Keratinocyte (primary cell): ENCODE measurements around the gene IL21R. TPM values are rescaled to one million over a fixed set of nuclear protein-coding genes. Genes with fewer than 3 reads are reported as not detected.

Experiments used
- DNase-seq: peaks from one replicate; pipeline ENCODE4 v3.0.0-alpha.2; 2011; ENCODE audit warnings: low read depth, missing footprints, low spot score
- FAIRE-seq: peaks from 2 replicates; lab custom pipeline; 2011; peaks lifted over from hg19 to GRCh38; lab: Jason Lieb, UNC
- H2AFZ ChIP-seq: 2 replicates; pipeline ENCODE4 v1.6.0; 2012; ENCODE audit warnings: low read length, control low read depth, inconsistent platforms; ENCODE audit not compliant: control insufficient read depth
- H3K27ac ChIP-seq: 2 replicates; pipeline ENCODE4 v1.5.1; 2011; ENCODE audit warnings: low read length; ENCODE audit not compliant: control insufficient read depth, insufficient read depth
- H3K27me3 ChIP-seq: 3 replicates; pipeline ENCODE4 v1.6.0; 2011; ENCODE audit warnings: low read length; ENCODE audit not compliant: control insufficient read depth, insufficient read depth; ENCODE audit errors: extremely low read depth
- H3K36me3 ChIP-seq, 2 experiments: 2 replicates in 1 of 2; 3 replicates in 1 of 2; pipeline ENCODE4 v1.5.1; 2011; ENCODE audit warnings: low read length in 2 of 2, mild to moderate bottlenecking in 1 of 2; ENCODE audit not compliant: control insufficient read depth in 2 of 2, insufficient read depth in 2 of 2; ENCODE audit errors: extremely low read depth in 1 of 2
- H3K4me1 ChIP-seq: 3 replicates; pipeline ENCODE4 v1.5.1; 2011; ENCODE audit warnings: low read length; ENCODE audit not compliant: control insufficient read depth, insufficient read depth; ENCODE audit errors: extremely low read depth
- H3K4me2 ChIP-seq: 3 replicates; pipeline ENCODE4 v1.6.0; 2011; ENCODE audit warnings: low read depth, low read length; ENCODE audit not compliant: control insufficient read depth, insufficient read depth; ENCODE audit errors: extremely low read depth
- H3K4me3 ChIP-seq, 3 experiments: fragments of 200-600 bp in 1 of 3; sonication (generic) in 1 of 3; 2 replicates in 2 of 3; 3 replicates in 1 of 3; pipeline ENCODE4 v1.5.1; 2011 to 2016; ENCODE audit warnings: low read length in 3 of 3, mild to moderate bottlenecking in 3 of 3, control low read depth in 2 of 3, inconsistent platforms in 1 of 3, low read depth in 1 of 3, mixed read lengths in 1 of 3, mixed run types in 1 of 3, moderate library complexity in 1 of 3; ENCODE audit not compliant: control insufficient read depth in 2 of 3, insufficient read depth in 2 of 3; ENCODE audit errors: extremely low read depth in 1 of 3
- H3K79me2 ChIP-seq: 2 replicates; pipeline ENCODE4 v1.6.0; 2012; ENCODE audit warnings: low read length; ENCODE audit not compliant: control insufficient read depth, insufficient read depth
- H3K9ac ChIP-seq: 3 replicates; pipeline ENCODE4 v1.6.0; 2011; ENCODE audit warnings: low read length; ENCODE audit not compliant: control insufficient read depth, insufficient read depth; ENCODE audit errors: extremely low read depth
- H3K9me1 ChIP-seq: 3 replicates; pipeline ENCODE4 v1.6.0; 2011; ENCODE audit warnings: low read length; ENCODE audit not compliant: control insufficient read depth, insufficient read depth; ENCODE audit errors: extremely low read depth
- H3K9me3 ChIP-seq: 2 replicates; pipeline ENCODE4 v1.5.1; 2012; ENCODE audit warnings: low read depth, low read length; ENCODE audit not compliant: control insufficient read depth
- H4K20me1 ChIP-seq: 3 replicates; pipeline ENCODE4 v1.6.0; 2011; ENCODE audit warnings: low read length; ENCODE audit not compliant: control insufficient read depth, insufficient read depth; ENCODE audit errors: extremely low read depth
- EZH2 ChIP-seq: IDR thresholded peaks from one replicate; pipeline ENCODE4 v1.6.1; 2012; ENCODE audit warnings: inconsistent platforms, mild to moderate bottlenecking, low read length, moderate library complexity
- dilution Hi-C: fragments of 300-500 bp; cut with MboI; formaldehyde crosslinking; loops from one replicate; pipeline ENCODE4 v1.7.0; 2020; ENCODE audit warnings: low sequenced_read_pairs; ENCODE audit not compliant: extremely low pct_ligation_motif_present
- polyA plus RNA-seq, 5 experiments: library from polyadenylated mRNA; depleted of rRNA in 3 of 5; stranded (reverse) in 3 of 5; stranded (forward) in 1 of 5; unstranded in 1 of 5; fragments of >200 nt; gene quantifications; 1 replicate in 1 of 5; 2 replicates in 3 of 5; 3 replicates in 1 of 5; pipeline versions ENCODE4 v1.2.1 to v1.2.3, GENCODE V29; 2011 to 2012; ENCODE audit warnings: missing spikeins in 2 of 5, low read depth in 1 of 5, low replicate concordance in 1 of 5
- TF ChIP-seq, protein P1 (sequence below), 3 experiments: IDR thresholded peaks in 1 of 3; conservative IDR thresholded peaks in 1 of 3; optimal IDR thresholded peaks in 1 of 3; 2 replicates in 2 of 3; 3 replicates in 1 of 3; pipeline versions ENCODE3 to v1.5.1; 2011; ENCODE audit warnings: low read length in 3 of 3, mild to moderate bottlenecking in 3 of 3, moderate library complexity in 2 of 3, control low read depth in 1 of 3, inconsistent platforms in 1 of 3; ENCODE audit not compliant: insufficient read depth in 2 of 3; ENCODE audit errors: extremely low read depth in 1 of 3

The IL21R gene
- polyA plus RNA-seq, 1 donor (not counting 4 experiments of a cell fraction or from before 2014, with no cell fraction given), result 0.12 TPM

DNA sequence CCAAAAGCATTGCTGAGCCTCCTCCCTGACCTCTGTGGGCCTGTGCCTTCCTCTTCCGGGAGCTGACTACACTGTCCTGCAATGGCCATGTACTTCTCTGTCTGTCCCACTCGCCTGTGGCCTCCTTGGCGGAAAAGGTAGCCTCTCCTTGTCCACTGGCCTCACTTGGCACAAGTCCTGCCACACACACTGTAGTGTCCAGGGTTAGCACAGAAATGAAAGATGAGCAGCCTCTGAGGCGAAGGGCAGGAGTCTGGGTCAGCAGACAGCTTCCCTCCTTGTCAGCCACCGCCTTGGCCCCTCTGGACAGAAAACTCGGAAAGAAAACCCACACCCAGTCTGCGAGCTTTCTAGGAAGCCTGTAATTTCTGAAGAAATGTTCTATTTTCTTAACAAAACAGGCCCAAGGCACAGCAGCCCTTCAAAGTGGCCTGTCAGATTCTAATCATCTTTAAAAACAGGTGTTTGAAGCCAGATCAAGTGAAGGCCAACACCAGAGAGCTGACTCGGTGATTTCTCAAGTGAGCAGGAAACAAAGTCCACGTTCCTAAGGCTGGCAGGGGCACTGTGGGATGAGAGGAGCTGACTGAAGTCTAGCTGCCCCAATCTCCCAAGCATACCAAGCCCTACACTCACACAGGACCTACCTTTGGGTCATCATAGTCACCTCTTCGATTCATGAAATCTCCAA is 80.6 kb downstream of the IL21R start:
- H3K4me3 ChIP-seq, result no peak overlapping the region
- dilution Hi-C loops, result no loop called here
- no peak overlapping the region for H3K4me2 ChIP-seq
- H3K9me1 ChIP-seq, result no peaks in the 10 kb centered on the region
- TF ChIP-seq EZH2, result no peak
- TF ChIP-seq, protein P1, sequence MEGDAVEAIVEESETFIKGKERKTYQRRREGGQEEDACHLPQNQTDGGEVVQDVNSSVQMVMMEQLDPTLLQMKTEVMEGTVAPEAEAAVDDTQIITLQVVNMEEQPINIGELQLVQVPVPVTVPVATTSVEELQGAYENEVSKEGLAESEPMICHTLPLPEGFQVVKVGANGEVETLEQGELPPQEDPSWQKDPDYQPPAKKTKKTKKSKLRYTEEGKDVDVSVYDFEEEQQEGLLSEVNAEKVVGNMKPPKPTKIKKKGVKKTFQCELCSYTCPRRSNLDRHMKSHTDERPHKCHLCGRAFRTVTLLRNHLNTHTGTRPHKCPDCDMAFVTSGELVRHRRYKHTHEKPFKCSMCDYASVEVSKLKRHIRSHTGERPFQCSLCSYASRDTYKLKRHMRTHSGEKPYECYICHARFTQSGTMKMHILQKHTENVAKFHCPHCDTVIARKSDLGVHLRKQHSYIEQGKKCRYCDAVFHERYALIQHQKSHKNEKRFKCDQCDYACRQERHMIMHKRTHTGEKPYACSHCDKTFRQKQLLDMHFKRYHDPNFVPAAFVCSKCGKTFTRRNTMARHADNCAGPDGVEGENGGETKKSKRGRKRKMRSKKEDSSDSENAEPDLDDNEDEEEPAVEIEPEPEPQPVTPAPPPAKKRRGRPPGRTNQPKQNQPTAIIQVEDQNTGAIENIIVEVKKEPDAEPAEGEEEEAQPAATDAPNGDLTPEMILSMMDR (optimal IDR thresholded peaks at IDR 0.05 in 1 of 3, IDR thresholded peaks at IDR 0.05 in 1 of 3, conservative IDR thresholded peaks at IDR 0.05 in 1 of 3; ENCODE audit: extremely low read depth in 1 of 3, insufficient read depth in 2 of 3, low read length in 3 of 3), result no peak
- no peak overlapping the region for H2AFZ ChIP-seq
- FAIRE-seq (no peak), DNase-seq (no peak)
- no peak overlapping the region for H3K27ac ChIP-seq
- no peaks in the 10 kb centered on the region for H3K4me1 ChIP-seq
- H4K20me1 ChIP-seq, result no peaks in the 10 kb centered on the region
- H3K9ac ChIP-seq, result no peak overlapping the region
- H3K79me2 ChIP-seq, result no peaks in the 10 kb centered on the region
- no peaks in the 10 kb centered on the region for H3K27me3 ChIP-seq
- H3K36me3 ChIP-seq, result peaks cover 29 to 58% of the 10 kb centered on the region in 2 experiments
- no peaks in the 10 kb centered on the region for H3K9me3 ChIP-seq

DNA sequence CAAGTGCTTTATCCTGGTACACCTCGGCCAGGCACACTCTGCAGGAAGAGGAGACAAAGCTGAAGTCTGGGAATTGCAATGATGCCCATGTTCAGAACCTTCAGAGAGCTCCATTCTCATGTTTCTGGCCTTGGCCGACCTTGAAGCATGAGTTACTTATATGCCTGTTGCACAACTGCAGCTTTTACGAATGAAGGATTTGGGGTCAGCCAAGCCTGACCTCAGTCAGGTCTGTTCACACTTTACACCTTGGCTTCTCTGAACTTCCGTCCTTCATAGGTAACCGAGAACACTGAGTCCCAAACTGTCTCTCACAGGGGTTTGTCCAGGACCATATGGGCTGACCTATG is 81.1 kb downstream of the IL21R start:
- DNase-seq, result no peak
- no peaks in the 10 kb centered on the region for H3K9me3 ChIP-seq
- dilution Hi-C loops, result no loop called here
- peaks cover 32 to 60% of the 10 kb centered on the region in 2 experiments for H3K36me3 ChIP-seq
- no peak overlapping the region for H2AFZ ChIP-seq
- H3K9ac ChIP-seq, result no peak overlapping the region
- no peak overlapping the region for H3K27ac ChIP-seq
- no peaks in the 10 kb centered on the region for H4K20me1 ChIP-seq
- H3K79me2 ChIP-seq, result no peaks in the 10 kb centered on the region
- no peaks in the 10 kb centered on the region for H3K27me3 ChIP-seq
- no peak overlapping the region for H3K4me2 ChIP-seq
- TF ChIP-seq, protein P1 (optimal IDR thresholded peaks at IDR 0.05 in 1 of 3, IDR thresholded peaks at IDR 0.05 in 1 of 3, conservative IDR thresholded peaks at IDR 0.05 in 1 of 3; ENCODE audit: extremely low read depth in 1 of 3, insufficient read depth in 2 of 3, low read length in 3 of 3), result no peak
- no peak for TF ChIP-seq EZH2
- FAIRE-seq, result no peak
- H3K9me1 ChIP-seq, result no peaks in the 10 kb centered on the region
- H3K4me1 ChIP-seq, result no peaks in the 10 kb centered on the region
- H3K4me3 ChIP-seq, result no peak overlapping the region
